Fibroblast of lung (primary cell): ENCODE data around the gene KRT222. TPM values are rescaled to one million over a fixed set of nuclear protein-coding genes. Genes with fewer than 3 reads are reported as not detected.

ENCODE experiments used
- DNase-seq, 2 donors: peaks; one replicate each; pipeline versions ENCODE4 v3.0.0 to v3.0.0-alpha.2; 2010; ENCODE audit warnings: low read depth in 2 of 2
- H2AFZ ChIP-seq: 2 replicates; pipeline ENCODE4 v1.5.1; 2012; ENCODE audit warnings: low read length, control low read depth, inconsistent platforms
- H3K27ac ChIP-seq: 2 replicates; pipeline ENCODE4 v1.5.1; 2011; ENCODE audit warnings: low read length, control low read depth; ENCODE audit not compliant: insufficient read depth
- H3K27me3 ChIP-seq: 2 replicates; pipeline ENCODE4 v1.5.1; 2011; ENCODE audit warnings: mild to moderate bottlenecking, low read length; ENCODE audit not compliant: control insufficient read depth, insufficient read depth
- H3K36me3 ChIP-seq: 2 replicates; pipeline ENCODE4 v1.5.1; 2011; ENCODE audit warnings: low read length; ENCODE audit not compliant: control insufficient read depth, insufficient read depth
- H3K4me1 ChIP-seq: 2 replicates; pipeline ENCODE4 v1.5.1; 2011; ENCODE audit warnings: low read length; ENCODE audit not compliant: control insufficient read depth, insufficient read depth; ENCODE audit errors: extremely low read depth
- H3K4me2 ChIP-seq: 2 replicates; pipeline ENCODE4 v1.5.1; 2011; ENCODE audit warnings: low read length, control low read depth; ENCODE audit not compliant: insufficient read depth; ENCODE audit errors: extremely low read depth
- H3K4me3 ChIP-seq, 4 experiments: fragments of 200-600 bp in 1 of 4; sonication (generic) in 1 of 4; replicated peaks in 1 of 4; 2 replicates each; pipeline ENCODE4 v1.5.1; 2011 to 2016; ENCODE audit warnings: low read length in 4 of 4, low read depth in 3 of 4, mild to moderate bottlenecking in 3 of 4, control low read depth in 2 of 4, inconsistent platforms in 1 of 4, mixed read lengths in 1 of 4; ENCODE audit not compliant: insufficient read depth in 1 of 4; ENCODE audit errors: control extremely low read depth in 1 of 4
- H3K79me2 ChIP-seq: 2 replicates; pipeline ENCODE4 v1.5.1; 2012; ENCODE audit warnings: mild to moderate bottlenecking, low read length, inconsistent platforms; ENCODE audit not compliant: control insufficient read depth, insufficient read depth
- H3K9ac ChIP-seq: 2 replicates; pipeline ENCODE4 v1.5.1; 2011; ENCODE audit warnings: mild to moderate bottlenecking, low read length, control low read depth; ENCODE audit not compliant: insufficient read depth
- H3K9me3 ChIP-seq: 2 replicates; pipeline ENCODE4 v1.5.1; 2012; ENCODE audit warnings: low read depth, low read length; ENCODE audit not compliant: control insufficient read depth, insufficient read depth
- H4K20me1 ChIP-seq: 2 replicates; pipeline ENCODE4 v1.5.1; 2011; ENCODE audit warnings: low read length; ENCODE audit not compliant: control insufficient read depth, insufficient read depth; ENCODE audit errors: extremely low read depth
- CTCF ChIP-seq, 2 donors: IDR thresholded peaks in 1 of 2; conservative IDR thresholded peaks in 1 of 2; 1 replicate in 1 of 2; 2 replicates in 1 of 2; pipeline ENCODE4 v1.5.1; 2011 to 2012; ENCODE audit warnings: low read length in 2 of 2, control low read depth in 1 of 2, inconsistent platforms in 1 of 2, low read depth in 1 of 2, mild to moderate bottlenecking in 1 of 2
- EZH2 ChIP-seq: IDR thresholded peaks from 2 replicates; pipeline ENCODE4 v1.5.1; 2012; ENCODE audit warnings: low read length, control low read depth, mild to moderate bottlenecking; ENCODE audit errors: missing control alignments
- polyA plus RNA-seq, 2 donors: library from polyadenylated mRNA; depleted of rRNA in 1 of 2; stranded (reverse) in 1 of 2; unstranded in 1 of 2; fragments of >200 nt; gene quantifications; 2 replicates each; pipeline ENCODE4 v1.2.1, GENCODE V29; 2011 to 2012; ENCODE audit warnings: missing spikeins in 1 of 2
- total RNA-seq: library from RNA; depleted of rRNA; stranded (reverse); fragments of >200 nt; gene quantifications from 2 replicates; pipeline ENCODE4 v1.2.1, GENCODE V29; 2014

Gene KRT222
- total and polyA plus RNA-seq, 2 donors (not counting 1 experiment from before 2014, with no cell fraction given): 0.33 TPM; not detected in 1

GRCh38 chr17:40705584-40705983, 40.6 kb upstream of the KRT222 start:
- TF ChIP-seq EZH2 (no peak), CTCF (conservative IDR thresholded peaks at IDR 0.05 in 1 of 2, IDR thresholded peaks at IDR 0.05 in 1 of 2; ENCODE audit: low read depth in 1 of 2, low read length in 2 of 2) (no peak)
- Histone ChIP-seq H3K9me3 (no peaks in the 10 kb centered on the region), H2AFZ (no peak overlapping the region), H3K9ac (no peak overlapping the region), H3K36me3 (no peaks in the 10 kb centered on the region), H3K4me3 (no peak overlapping the region), H3K4me1 (no peaks in the 10 kb centered on the region), H3K4me2 (no peak overlapping the region), H3K79me2 (no peaks in the 10 kb centered on the region), H4K20me1 (no peaks in the 10 kb centered on the region), H3K27me3 (peaks cover 2% of the 10 kb centered on the region), H3K27ac (no peak overlapping the region)
- DNase-seq: no peak

- TF ChIP-seq CTCF (conservative IDR thresholded peaks at IDR 0.05 in 1 of 2, IDR thresholded peaks at IDR 0.05 in 1 of 2; ENCODE audit: low read depth in 1 of 2, low read length in 2 of 2) (no peak), EZH2 (no peak)
- Histone ChIP-seq H4K20me1 (no peaks in the 10 kb centered on the region), H3K4me1 (no peaks in the 10 kb centered on the region), H3K4me3 (no peak within 1 kb of the TSS), H3K27me3 (peaks cover 5% of the 10 kb centered on the region), H3K9me3 (no peaks in the 10 kb centered on the region), H3K4me2 (no peak within 1 kb of the TSS), H2AFZ (no peak within 1 kb of the TSS), H3K79me2 (no peaks in the 10 kb centered on the region), H3K36me3 (no peaks in the 10 kb centered on the region), H3K27ac (no peak within 1 kb of the TSS), H3K9ac (no peak within 1 kb of the TSS)
- no peak for DNase-seq
Measured at GRCh38 chr17:40703652-40704051, 38.7 kb upstream of the KRT222 start, which contains the start of gene KRT24. Gene KRT24 (minus strand): TSS chr17:40703752. CDS start chr17:40703693, 59 bp downstream.

- Histone ChIP-seq H3K79me2 (no peaks in the 10 kb centered on the region), H3K9me3 (no peaks in the 10 kb centered on the region), H3K9ac (no peak overlapping the region), H4K20me1 (no peaks in the 10 kb centered on the region), H3K4me3 (no peak overlapping the region), H3K4me1 (no peaks in the 10 kb centered on the region), H2AFZ (no peak overlapping the region), H3K36me3 (no peaks in the 10 kb centered on the region), H3K27me3 (peaks cover 10% of the 10 kb centered on the region), H3K27ac (no peak overlapping the region), H3K4me2 (no peak overlapping the region)
- DNase-seq: no peak
- no peak for TF ChIP-seq CTCF (conservative IDR thresholded peaks at IDR 0.05 in 1 of 2, IDR thresholded peaks at IDR 0.05 in 1 of 2; ENCODE audit: low read depth in 1 of 2, low read length in 2 of 2)
- no peak for TF ChIP-seq EZH2
Measured at GRCh38 chr17:40702271-40702670, 37.3 kb upstream of the KRT222 start.
